ENCODE results near the gene CLN6. TPM values are rescaled to one million over a fixed set of nuclear protein-coding genes. Genes with fewer than 3 reads are reported as not detected.
"Not testable (repeated sequence)": the region's sequence is repeated elsewhere in the genome, so short reads cannot be mapped to it uniquely, and the experiment has no call there.

Gene CLN6
- total RNA-seq, 2 donors from 2014 or later: 12.7 to 21.1 TPM

DNA sequence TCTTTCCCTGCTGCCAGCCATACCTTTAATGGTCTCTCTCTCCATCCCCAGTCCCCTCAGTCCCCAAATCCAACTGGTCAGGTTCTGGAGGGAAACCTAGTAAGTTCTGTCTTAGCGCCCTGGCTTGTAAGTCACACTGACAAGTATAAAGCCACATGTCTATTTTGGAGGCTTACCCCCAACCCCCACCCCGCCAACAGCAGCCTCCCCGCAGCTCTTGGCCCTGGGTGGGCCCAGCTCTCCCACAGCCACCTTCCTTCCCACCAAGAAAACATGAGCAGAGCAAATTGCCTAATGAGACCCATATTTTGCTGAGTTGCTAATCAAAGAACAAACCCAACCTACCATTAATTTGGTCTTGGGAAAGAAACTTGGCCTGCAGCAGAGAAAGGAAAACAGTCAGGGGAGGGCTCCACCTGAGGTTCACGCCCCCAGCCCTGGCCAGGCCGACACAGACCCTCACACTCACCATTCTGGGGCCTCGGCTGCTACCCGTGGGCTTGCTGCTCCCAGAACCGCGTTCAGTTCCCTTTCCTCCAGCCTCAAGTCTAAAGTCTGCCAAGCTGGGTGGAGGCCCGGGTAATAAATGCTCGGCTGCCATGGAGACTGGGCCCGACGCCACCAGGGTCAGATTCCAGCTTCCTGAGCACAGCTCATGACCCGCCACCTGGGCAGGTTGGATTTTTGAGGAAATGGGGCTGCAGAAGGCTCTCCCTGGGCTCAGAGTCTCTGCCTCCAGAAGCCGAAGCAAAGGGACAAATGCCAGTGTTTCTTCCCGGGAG lies 24.6 kb downstream of the CLN6 start, which contains the start of gene CALML4:
TSS of gene CALML4 (minus strand) at position 557 of the 782 bp plus-strand sequence. CDS start at position 472, 85 bp downstream.
- Histone ChIP-seq H3K27me3 (no peaks in the 10 kb centered on the region), H3K9me3 (no peaks in the 10 kb centered on the region), H3K4me1 (peaks cover 48% of the 10 kb centered on the region), H3K27ac (peak within 1 kb of the TSS; percentile 67 to 82 (median 78)), H3K4me3 (no peak within 1 kb of the TSS), H3K36me3 (replicated peaks in 1 of 2; ENCODE audit: insufficient read depth in 1 of 2, low read depth in 2 of 2) (no peaks in the 10 kb centered on the region)
- TF ChIP-seq POLR2A (IDR thresholded peaks at IDR 0.05) (peak in 2 of 3 donors; percentile 53 to 57), CTCF (IDR thresholded peaks at IDR 0.05) (no peak)
- peak; percentile 92 to 96 (median 94) for DNase-seq
- WGBS, 2 donors: 20 to 23% methylated on average over 10 to 16 of the region's 16 CpGs
- peak; percentile 98 for ATAC-seq
- intact Hi-C loops (cut with DNase I): no loop called here

GRCh38 chr15:68204361-68204760 lies 25.2 kb downstream of the CLN6 start:
- H3K4me3 ChIP-seq: no peak overlapping the region
- no peak for DNase-seq
- H3K4me1 ChIP-seq: peaks cover 51% of the 10 kb centered on the region
- H3K27me3 ChIP-seq: no peaks in the 10 kb centered on the region
- no peak for TF ChIP-seq POLR2A (IDR thresholded peaks at IDR 0.05)
- TF ChIP-seq CTCF (IDR thresholded peaks at IDR 0.05): no peak
- intact Hi-C loops (cut with DNase I): no loop called here
- no peaks in the 10 kb centered on the region for H3K36me3 ChIP-seq (replicated peaks in 1 of 2; ENCODE audit: insufficient read depth in 1 of 2, low read depth in 2 of 2)
- H3K9me3 ChIP-seq: no peaks in the 10 kb centered on the region
- no peak for ATAC-seq
- peak overlapping the region in 3 of 4 donors; percentile 67 to 82 (median 81) for H3K27ac ChIP-seq
- WGBS, 2 donors: 79 to 96% methylated on average over 3 to 7 of the region's 7 CpGs

- WGBS, 2 donors: 90 to 96% methylated on average over 3 to 4 of the region's 5 CpGs
- H3K27me3 ChIP-seq: no peaks in the 10 kb centered on the region
- TF ChIP-seq POLR2A (IDR thresholded peaks at IDR 0.05): no peak
- no peaks in the 10 kb centered on the region for H3K36me3 ChIP-seq (replicated peaks in 1 of 2; ENCODE audit: insufficient read depth in 1 of 2, low read depth in 2 of 2)
- H3K27ac ChIP-seq: peak overlapping the region in 2 of 4 donors; percentile 67 to 81
- ATAC-seq: no peak
- H3K9me3 ChIP-seq: no peaks in the 10 kb centered on the region
- no peak overlapping the region for H3K4me3 ChIP-seq
- intact Hi-C loops (cut with DNase I): no loop called here
- peaks cover 51% of the 10 kb centered on the region for H3K4me1 ChIP-seq
- DNase-seq: no peak
These were observed 25.6 kb downstream of the CLN6 start for GRCh38 chr15:68203956-68204355.

DNA sequence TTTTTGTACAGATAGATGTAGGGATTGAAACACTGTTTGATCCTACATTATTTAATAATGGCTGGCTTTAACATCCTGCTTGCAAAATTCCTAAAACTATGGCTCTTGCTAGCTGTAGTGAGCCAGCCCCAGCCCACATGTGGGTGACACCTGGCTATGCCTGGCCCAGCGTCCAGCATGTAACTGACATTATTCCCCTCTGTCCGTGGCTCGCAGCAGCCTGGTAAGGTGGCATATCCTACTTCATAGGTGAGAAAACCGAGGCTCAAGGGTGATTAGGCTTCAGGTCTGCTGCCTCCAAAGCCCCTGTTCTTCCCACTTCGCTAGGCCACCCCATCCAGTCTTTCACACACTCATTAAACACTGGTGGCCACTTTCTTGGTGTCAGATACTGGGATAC lies 26.0 kb downstream of the CLN6 start:
- H3K27me3 ChIP-seq: no peaks in the 10 kb centered on the region
- H3K27ac ChIP-seq: no peak overlapping the region
- WGBS, 2 donors: 92 to 97% methylated on average over 5 of the region's 5 CpGs
- H3K9me3 ChIP-seq: no peaks in the 10 kb centered on the region
- no peaks in the 10 kb centered on the region for H3K36me3 ChIP-seq (replicated peaks in 1 of 2; ENCODE audit: insufficient read depth in 1 of 2, low read depth in 2 of 2)
- peaks cover 51% of the 10 kb centered on the region for H3K4me1 ChIP-seq
- intact Hi-C loops (cut with DNase I): no loop called here
- H3K4me3 ChIP-seq: no peak overlapping the region
- no peak for TF ChIP-seq CTCF (IDR thresholded peaks at IDR 0.05)
- TF ChIP-seq POLR2A (IDR thresholded peaks at IDR 0.05): no peak
- DNase-seq: no peak
- ATAC-seq: no peak

DNA sequence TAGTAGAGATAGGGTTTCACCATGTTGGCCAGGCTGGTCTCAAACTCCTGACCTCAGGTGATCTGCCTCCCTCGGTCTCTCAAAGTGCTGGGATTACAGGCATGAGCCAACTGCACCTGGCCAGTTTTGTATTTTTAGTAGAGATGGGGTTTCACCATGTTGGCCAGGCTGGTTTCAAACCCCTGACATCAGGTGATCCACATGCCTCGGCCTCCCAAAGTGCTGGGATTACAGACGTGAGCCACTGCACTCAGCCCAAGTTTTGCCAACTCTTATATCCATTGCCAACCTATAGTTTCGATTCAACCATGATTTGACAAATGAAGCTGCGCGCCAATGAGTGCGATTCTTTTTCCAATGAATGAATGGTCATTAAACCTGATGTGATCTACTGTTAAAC lies 26.5 kb downstream of the CLN6 start:
- ATAC-seq; H3K4me3 ChIP-seq; H3K27ac ChIP-seq; H3K36me3 ChIP-seq (replicated peaks in 1 of 2; ENCODE audit: insufficient read depth in 1 of 2, low read depth in 2 of 2); H3K9me3 ChIP-seq; H3K27me3 ChIP-seq; intact Hi-C loops (cut with DNase I); DNase-seq: not testable (repeated sequence)
- H3K4me1 ChIP-seq: peaks cover 51% of the 10 kb centered on the region
- WGBS, 2 donors: 89 to 95% methylated on average over 6 to 7 of the region's 7 CpGs
